Breast epithelium (tissue), 3 donors: ENCODE measurements around the gene ABTB2.

ENCODE experiments used
- POLR2AphosphoS5 ChIP-seq, 3 donors: sonication (generic); formaldehyde crosslinking; IDR thresholded peaks; one replicate each; pipeline ENCODE4 v1.6.1; 2017; ENCODE audit warnings: antibody characterized with exemption in 3 of 3
- TF ChIP-seq, protein P1 (sequence below), 3 donors: fragments of 450-650 bp; IDR thresholded peaks; one replicate each; pipeline ENCODE4 v1.5.1; 2016 to 2017; ENCODE audit warnings: antibody characterized with exemption in 3 of 3, mild to moderate bottlenecking in 3 of 3, moderate library complexity in 3 of 3

DNA sequence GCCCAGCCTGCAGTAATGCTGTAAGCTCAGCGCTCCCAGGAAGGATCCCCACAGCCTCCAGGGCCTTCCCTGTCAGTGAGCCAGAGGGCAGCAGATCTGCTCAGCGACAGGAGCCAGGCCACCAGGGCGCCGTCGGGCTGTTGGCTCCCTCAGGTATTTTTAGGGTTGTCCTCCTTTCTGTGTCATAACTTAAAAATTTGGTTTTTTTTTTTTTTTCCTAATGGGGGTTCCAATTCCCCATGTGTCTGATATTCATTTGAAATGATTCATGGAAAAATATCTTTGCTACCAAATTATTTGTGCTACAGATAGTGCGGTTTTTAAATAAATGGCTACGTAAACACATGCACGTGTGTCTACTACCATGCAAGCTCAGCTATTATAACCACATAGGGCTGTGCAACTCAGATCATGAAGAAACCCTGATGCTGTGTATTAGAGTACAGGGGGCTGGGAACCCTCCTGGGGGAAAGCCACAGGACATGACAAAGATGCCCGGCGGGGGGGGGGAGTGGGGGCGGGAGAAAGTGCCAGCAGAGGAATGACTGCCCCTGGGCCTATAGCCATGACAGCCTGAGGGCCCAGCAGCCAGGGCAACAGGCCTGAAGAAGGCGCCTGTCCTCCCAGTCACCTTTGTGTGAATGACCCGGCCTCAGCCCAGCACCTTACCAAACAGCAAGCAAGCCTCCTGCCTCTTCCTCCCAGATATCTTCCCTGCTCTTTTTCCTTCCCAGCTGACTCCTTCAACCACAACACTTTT, 163.1 kb downstream of the ABTB2 start:
- TF ChIP-seq, protein P1, sequence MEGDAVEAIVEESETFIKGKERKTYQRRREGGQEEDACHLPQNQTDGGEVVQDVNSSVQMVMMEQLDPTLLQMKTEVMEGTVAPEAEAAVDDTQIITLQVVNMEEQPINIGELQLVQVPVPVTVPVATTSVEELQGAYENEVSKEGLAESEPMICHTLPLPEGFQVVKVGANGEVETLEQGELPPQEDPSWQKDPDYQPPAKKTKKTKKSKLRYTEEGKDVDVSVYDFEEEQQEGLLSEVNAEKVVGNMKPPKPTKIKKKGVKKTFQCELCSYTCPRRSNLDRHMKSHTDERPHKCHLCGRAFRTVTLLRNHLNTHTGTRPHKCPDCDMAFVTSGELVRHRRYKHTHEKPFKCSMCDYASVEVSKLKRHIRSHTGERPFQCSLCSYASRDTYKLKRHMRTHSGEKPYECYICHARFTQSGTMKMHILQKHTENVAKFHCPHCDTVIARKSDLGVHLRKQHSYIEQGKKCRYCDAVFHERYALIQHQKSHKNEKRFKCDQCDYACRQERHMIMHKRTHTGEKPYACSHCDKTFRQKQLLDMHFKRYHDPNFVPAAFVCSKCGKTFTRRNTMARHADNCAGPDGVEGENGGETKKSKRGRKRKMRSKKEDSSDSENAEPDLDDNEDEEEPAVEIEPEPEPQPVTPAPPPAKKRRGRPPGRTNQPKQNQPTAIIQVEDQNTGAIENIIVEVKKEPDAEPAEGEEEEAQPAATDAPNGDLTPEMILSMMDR (IDR thresholded peaks at IDR 0.05): no peak
- no peak for TF ChIP-seq POLR2AphosphoS5 (IDR thresholded peaks at IDR 0.05)
